SK-N-SH treated with all-trans-retinoic acid at 6 μM for 48 hours (cell line): Measurements from ENCODE around the gene CEP128.

ENCODE experiments used
- ATAC-seq: fragments of 200-7000 bp; cut with Tn5 transposase; 3 replicates; pipeline ENCODE4 v1.9.1; 2020; ENCODE audit warnings: mild to moderate bottlenecking, moderate library complexity
- ARNTL ChIP-seq: fragments of 450-650 bp; formaldehyde crosslinking; IDR thresholded peaks from 2 replicates; pipeline ENCODE4 v1.5.0; 2020; ENCODE audit warnings: low read depth, mild to moderate bottlenecking, moderate library complexity, borderline replicate concordance
- BACH2 ChIP-seq: fragments of 250-450 bp; sonication (Bioruptor Pico); IDR thresholded peaks from 2 replicates; pipeline ENCODE4 v1.9.0; 2021; ENCODE audit warnings: mild to moderate bottlenecking, borderline replicate concordance
- CSDC2 ChIP-seq: fragments of 250-450 bp; sonication (Bioruptor Pico); IDR thresholded peaks from 2 replicates; pipeline ENCODE4 v1.5.0; 2020; ENCODE audit warnings: mild to moderate bottlenecking, moderate library complexity
- CSRNP3 ChIP-seq: fragments of 250-450 bp; sonication (Bioruptor Pico); IDR thresholded peaks from 2 replicates; pipeline ENCODE4 v1.5.1; 2021; ENCODE audit warnings: mild to moderate bottlenecking, moderate library complexity
- ESRRG ChIP-seq: fragments of 250-450 bp; sonication (Bioruptor Pico); IDR thresholded peaks from 2 replicates; pipeline ENCODE4 v1.6.1; 2021; ENCODE audit warnings: mild to moderate bottlenecking
- GLIS3 ChIP-seq: fragments of 250-450 bp; sonication (Bioruptor Pico); IDR thresholded peaks from 2 replicates; pipeline ENCODE4 v1.5.0; 2020; ENCODE audit warnings: mild to moderate bottlenecking, moderate library complexity
- ISL1 ChIP-seq: fragments of 250-450 bp; sonication (Bioruptor Pico); IDR thresholded peaks from 2 replicates; pipeline ENCODE4 v2.1.2; 2022; ENCODE audit warnings: mild to moderate bottlenecking, moderate library complexity
- OSR1 ChIP-seq: fragments of 250-450 bp; sonication (Bioruptor Pico); IDR thresholded peaks from 2 replicates; pipeline ENCODE4 v1.8.0; 2022; ENCODE audit warnings: moderate library complexity, mild to moderate bottlenecking, inconsistent platforms
- PATZ1 ChIP-seq: fragments of 250-450 bp; sonication (Bioruptor Pico); IDR thresholded peaks from 2 replicates; pipeline ENCODE4 v1.8.0; 2020; ENCODE audit warnings: mild to moderate bottlenecking, moderate library complexity, borderline replicate concordance
- PPARA ChIP-seq: fragments of 250-450 bp; sonication (Bioruptor Pico); IDR thresholded peaks from 2 replicates; pipeline ENCODE4 v1.5.0; 2020; ENCODE audit warnings: mild to moderate bottlenecking, borderline replicate concordance
- RARB ChIP-seq: fragments of 250-450 bp; sonication (Bioruptor Pico); IDR thresholded peaks from 2 replicates; pipeline ENCODE4 v1.8.0; 2021; ENCODE audit warnings: mild to moderate bottlenecking, moderate library complexity
- TCF4 ChIP-seq: fragments of 250-450 bp; sonication (Bioruptor Pico); IDR thresholded peaks from 2 replicates; pipeline ENCODE4 v1.8.0; 2021; ENCODE audit warnings: mild to moderate bottlenecking, moderate library complexity, borderline replicate concordance
- TOX ChIP-seq: fragments of 250-450 bp; sonication (Bioruptor Pico); IDR thresholded peaks from 2 replicates; pipeline ENCODE4 v1.8.0; 2021; ENCODE audit warnings: mild to moderate bottlenecking, moderate library complexity, borderline replicate concordance
- TSHZ2 ChIP-seq: fragments of 250-450 bp; sonication (Bioruptor Pico); IDR thresholded peaks from 2 replicates; pipeline ENCODE4 v1.5.0; 2020; ENCODE audit warnings: mild to moderate bottlenecking, moderate library complexity
- ZC3H10 ChIP-seq: fragments of 250-450 bp; sonication (Bioruptor Pico); IDR thresholded peaks from 2 replicates; pipeline ENCODE4 v1.5.1; 2021; ENCODE audit warnings: mild to moderate bottlenecking, moderate library complexity
- ZFP3 ChIP-seq: fragments of 250-450 bp; sonication (Bioruptor Pico); IDR thresholded peaks from 2 replicates; pipeline ENCODE4 v1.5.0; 2020; ENCODE audit warnings: mild to moderate bottlenecking, moderate library complexity
- ZFP30 ChIP-seq: fragments of 450-650 bp; formaldehyde crosslinking; IDR thresholded peaks from 2 replicates; pipeline ENCODE4 v1.5.0; 2022; ENCODE audit warnings: mild to moderate bottlenecking, moderate library complexity
- ZNF565 ChIP-seq: fragments of 450-650 bp; formaldehyde crosslinking; conservative IDR thresholded peaks from 2 replicates; pipeline ENCODE4 v1.5.0; 2020; ENCODE audit warnings: low read depth, mild to moderate bottlenecking, moderate library complexity
- ZNF70 ChIP-seq: fragments of 450-650 bp; formaldehyde crosslinking; IDR thresholded peaks from 2 replicates; pipeline ENCODE4 v1.5.0; 2020; ENCODE audit warnings: mild to moderate bottlenecking, moderate library complexity
- ZNF8 ChIP-seq: fragments of 450-650 bp; formaldehyde crosslinking; IDR thresholded peaks from 2 replicates; pipeline ENCODE4 v1.5.0; 2020; ENCODE audit warnings: mild to moderate bottlenecking, moderate library complexity
- TF ChIP-seq, protein P1 (sequence below): fragments of 250-450 bp; sonication (Bioruptor Pico); IDR thresholded peaks from 2 replicates; pipeline ENCODE4 v1.8.0; 2021; ENCODE audit warnings: low read depth, mild to moderate bottlenecking, moderate library complexity, borderline replicate concordance

The CEP128 gene

DNA sequence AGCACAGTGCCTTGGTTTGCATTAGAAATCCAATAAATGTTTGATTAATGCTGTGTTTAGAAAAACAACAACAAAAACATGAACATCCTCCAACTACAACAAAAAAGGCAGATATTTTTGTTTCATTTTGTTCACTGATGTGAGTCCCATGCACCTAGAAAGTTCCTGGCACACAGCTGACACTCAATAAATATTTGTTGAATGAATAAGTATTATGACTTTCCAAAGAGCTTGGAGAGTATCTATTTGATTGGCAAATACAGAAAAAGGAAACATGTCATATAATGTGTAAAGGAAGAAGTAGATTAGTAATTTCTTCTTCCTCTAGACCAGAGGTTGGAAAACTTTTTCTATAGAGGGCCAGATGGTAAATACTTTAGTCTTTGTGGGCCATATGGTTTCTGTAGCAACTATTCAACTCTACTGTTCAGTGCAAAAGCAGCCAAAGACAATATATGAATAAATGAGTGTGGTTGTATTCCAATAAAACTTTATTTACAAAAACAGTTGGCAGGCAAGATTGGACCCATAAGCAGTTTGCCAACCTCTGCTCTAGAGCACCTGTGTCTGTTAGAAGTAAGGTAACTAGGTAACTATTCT, 417.9 kb downstream of the CEP128 start:
- no peak for ATAC-seq
- TF ChIP-seq ARNTL (no peak), ISL1 (CRISPR knock-in tag) (no peak)
- TF ChIP-seq, all 23 proteins: peak for 0

DNA sequence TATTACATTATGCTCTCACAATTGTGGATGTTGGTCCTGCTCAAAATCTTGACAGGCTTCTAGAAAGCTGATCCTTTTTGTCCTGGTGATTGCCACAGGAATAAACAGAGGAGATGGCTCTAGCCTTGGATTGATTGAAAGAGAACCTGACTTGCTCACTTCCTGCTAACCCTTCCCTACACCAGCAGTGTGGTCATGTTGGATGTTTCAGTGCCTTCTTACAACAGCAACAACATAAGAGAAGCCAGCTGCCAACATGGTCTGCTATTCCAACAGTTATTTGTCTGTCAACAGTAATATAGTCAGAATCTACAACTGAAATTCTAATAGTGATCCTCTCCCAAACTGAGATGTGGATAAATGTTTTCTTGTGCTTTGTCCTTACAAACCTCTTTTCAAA, 418.6 kb downstream of the CEP128 start:
- ATAC-seq = no peak
- TF ChIP-seq ZFP30 (CRISPR knock-in tag) (no peak), ZNF8 (no peak), PATZ1 (CRISPR knock-in tag) (no peak), RARB (CRISPR knock-in tag) (no peak), CSRNP3 (no peak), ZNF70 (CRISPR knock-in tag) (no peak), ISL1 (CRISPR knock-in tag) (no peak), ZNF565 (CRISPR knock-in tag) (no peak), ARNTL (no peak), ZFP3 (no peak), BACH2 (CRISPR knock-in tag) (no peak)
- TF ChIP-seq, protein P1, sequence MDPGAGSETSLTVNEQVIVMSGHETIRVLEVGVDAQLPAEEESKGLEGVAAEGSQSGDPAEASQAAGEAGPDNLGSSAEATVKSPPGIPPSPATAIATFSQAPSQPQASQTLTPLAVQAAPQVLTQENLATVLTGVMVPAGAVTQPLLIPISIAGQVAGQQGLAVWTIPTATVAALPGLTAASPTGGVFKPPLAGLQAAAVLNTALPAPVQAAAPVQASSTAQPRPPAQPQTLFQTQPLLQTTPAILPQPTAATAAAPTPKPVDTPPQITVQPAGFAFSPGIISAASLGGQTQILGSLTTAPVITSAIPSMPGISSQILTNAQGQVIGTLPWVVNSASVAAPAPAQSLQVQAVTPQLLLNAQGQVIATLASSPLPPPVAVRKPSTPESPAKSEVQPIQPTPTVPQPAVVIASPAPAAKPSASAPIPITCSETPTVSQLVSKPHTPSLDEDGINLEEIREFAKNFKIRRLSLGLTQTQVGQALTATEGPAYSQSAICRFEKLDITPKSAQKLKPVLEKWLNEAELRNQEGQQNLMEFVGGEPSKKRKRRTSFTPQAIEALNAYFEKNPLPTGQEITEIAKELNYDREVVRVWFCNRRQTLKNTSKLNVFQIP = no peak

DNA sequence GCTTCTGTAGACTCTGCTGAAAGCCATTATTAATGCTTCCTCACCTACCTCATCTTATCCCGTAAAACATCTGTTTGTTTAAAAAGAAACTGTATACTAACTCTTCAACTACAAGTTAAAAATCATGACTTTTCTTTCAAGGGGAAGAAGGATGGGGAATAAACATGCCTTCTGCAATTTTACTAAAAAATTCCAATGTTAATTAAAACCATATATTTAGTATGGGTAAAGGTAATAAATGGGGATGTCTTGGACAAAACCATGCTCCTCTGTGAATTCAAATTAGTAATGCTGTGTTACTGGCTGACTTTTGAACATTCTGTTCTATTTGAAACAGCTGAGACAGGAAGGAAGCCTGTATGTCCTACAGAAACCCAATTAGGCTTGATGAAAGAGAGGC, 419.1 kb downstream of the CEP128 start:
- TF ChIP-seq ZNF70 (CRISPR knock-in tag) = no peak
- TF ChIP-seq CSRNP3 = no peak
- TF ChIP-seq PPARA (CRISPR knock-in tag) = no peak
- TF ChIP-seq TOX (CRISPR knock-in tag) = no peak
- TF ChIP-seq TCF4 (CRISPR knock-in tag) = no peak
- TF ChIP-seq ZC3H10 (CRISPR knock-in tag) = no peak
- TF ChIP-seq ISL1 (CRISPR knock-in tag) = no peak
- no peak for TF ChIP-seq TSHZ2 (CRISPR knock-in tag)
- TF ChIP-seq ZFP3 = no peak
- no peak for TF ChIP-seq BACH2 (CRISPR knock-in tag)
- no peak for TF ChIP-seq RARB (CRISPR knock-in tag)
- no peak for TF ChIP-seq ESRRG (CRISPR knock-in tag)
- TF ChIP-seq ARNTL = no peak
- TF ChIP-seq CSDC2 (CRISPR knock-in tag) = no peak
- no peak; the same call in 2 of the 3 replicates for ATAC-seq

DNA sequence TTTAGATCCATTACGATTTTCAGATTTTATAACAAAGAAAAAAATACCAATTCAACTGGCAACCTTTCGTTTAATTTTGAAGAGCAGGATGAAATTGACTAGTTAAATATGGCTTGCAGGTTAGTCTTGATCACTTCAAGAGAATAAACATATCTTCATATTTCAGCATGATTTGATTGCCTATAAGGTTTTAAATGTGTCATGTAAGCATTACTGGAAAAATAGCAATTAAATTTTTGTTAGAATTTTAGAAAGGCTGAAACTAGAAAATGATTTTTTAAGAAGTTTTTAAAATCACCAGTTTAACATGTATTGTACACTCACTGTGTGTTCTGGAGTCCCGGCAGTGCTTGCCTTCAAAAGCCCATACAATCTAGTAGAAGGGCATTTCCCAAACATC, 420.1 kb downstream of the CEP128 start:
- ATAC-seq = no peak
- TF ChIP-seq, protein P1 = no peak
- TF ChIP-seq OSR1 = no peak
- TF ChIP-seq CSRNP3 = no peak
- no peak for TF ChIP-seq RARB (CRISPR knock-in tag)
- TF ChIP-seq GLIS3 (CRISPR knock-in tag) = no peak
- TF ChIP-seq TCF4 (CRISPR knock-in tag) = no peak
- no peak for TF ChIP-seq PATZ1 (CRISPR knock-in tag)
- no peak for TF ChIP-seq ZFP3
- no peak for TF ChIP-seq ZC3H10 (CRISPR knock-in tag)
- no peak for TF ChIP-seq ISL1 (CRISPR knock-in tag)
